ENCODE data around the gene FAM210A. TPM values are rescaled to one million over a fixed set of nuclear protein-coding genes. Genes with fewer than 3 reads are reported as not detected.

Gene FAM210A
- polyA plus RNA-seq, 2 of the 4 experiments (the other 2 are of a cell fraction), result 17.1 to 26.2 TPM

GRCh38 chr18:13716916-13717315 lies 9.4 kb downstream of the FAM210A start:
- Histone ChIP-seq H3K4me3 (no peak overlapping the region), H3K9me3 (no peaks in the 10 kb centered on the region), H3K4me1 (no peaks in the 10 kb centered on the region), H3K27ac (no peak overlapping the region), H3K4me2 (no peak overlapping the region)
- 95% methylated on average over 4 of the region's 4 CpGs for WGBS (ENCODE audit: missing lambda C conversion rate)
- TF ChIP-seq PHF8 (IDR thresholded peaks at IDR 0.05; ENCODE audit: borderline replicate concordance, low read depth) (no peak), CTCF (IDR thresholded peaks at IDR 0.05) (no peak), SREBF2 (IDR thresholded peaks at IDR 0.05) (no peak), HOXB13 (CRISPR knock-in tag; IDR thresholded peaks at IDR 0.05; ENCODE audit: low read depth) (no peak)
- FAIRE-seq, result no peak
- ChIA-PET CTCF (no interaction called here), POLR2A (no interaction called here)
- ATAC-seq, result no peak
- DNase-seq (ENCODE audit: low read depth in 1 of 2, low spot score in 1 of 2), result no peak

DNA sequence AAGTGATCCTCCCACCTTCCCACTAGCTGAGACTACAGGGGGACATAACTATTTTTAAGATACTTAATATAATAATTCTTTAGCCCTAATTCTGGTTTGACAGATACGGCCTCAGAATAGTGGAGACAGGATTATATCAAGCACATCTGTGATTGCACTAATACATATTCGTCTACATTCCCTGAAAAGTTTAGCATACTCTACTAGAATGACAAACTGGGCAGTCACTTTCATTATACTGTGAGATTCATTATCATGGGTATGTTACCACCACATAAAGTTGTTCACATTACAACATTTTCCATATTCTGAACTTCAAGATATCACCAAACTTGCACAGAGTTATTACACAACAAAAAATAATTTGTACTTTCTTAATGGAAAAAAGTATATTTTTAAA lies 11.0 kb downstream of the FAM210A start:
- POLR2A ChIA-PET, result no interaction called here
- H3K4me1 ChIP-seq, result no peaks in the 10 kb centered on the region
- FAIRE-seq, result no peak
- no peak for ATAC-seq
- CTCF ChIA-PET, result no interaction called here
- 86% methylated on average over 2 of the region's 2 CpGs for WGBS (ENCODE audit: missing lambda C conversion rate)
- DNase-seq (ENCODE audit: low read depth in 1 of 2, low spot score in 1 of 2), result no peak
- TF ChIP-seq ZSCAN20 (CRISPR knock-in tag; IDR thresholded peaks at IDR 0.05), result no peak
- TF ChIP-seq RFX5 (IDR thresholded peaks at IDR 0.05), result no peak
- no peak for TF ChIP-seq FOXS1 (CRISPR knock-in tag; IDR thresholded peaks at IDR 0.05)
- TF ChIP-seq RAD21 (conservative IDR thresholded peaks at IDR 0.05 in 1 of 2, IDR thresholded peaks at IDR 0.05 in 1 of 2), result no peak
- TF ChIP-seq KDM1A (IDR thresholded peaks at IDR 0.05; ENCODE audit: low read depth), result no peak
- no peak for TF ChIP-seq ESRRA (IDR thresholded peaks at IDR 0.05; ENCODE audit: borderline replicate concordance, low read length)
- TF ChIP-seq, protein P1, sequence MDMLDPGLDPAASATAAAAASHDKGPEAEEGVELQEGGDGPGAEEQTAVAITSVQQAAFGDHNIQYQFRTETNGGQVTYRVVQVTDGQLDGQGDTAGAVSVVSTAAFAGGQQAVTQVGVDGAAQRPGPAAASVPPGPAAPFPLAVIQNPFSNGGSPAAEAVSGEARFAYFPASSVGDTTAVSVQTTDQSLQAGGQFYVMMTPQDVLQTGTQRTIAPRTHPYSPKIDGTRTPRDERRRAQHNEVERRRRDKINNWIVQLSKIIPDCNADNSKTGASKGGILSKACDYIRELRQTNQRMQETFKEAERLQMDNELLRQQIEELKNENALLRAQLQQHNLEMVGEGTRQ (IDR thresholded peaks at IDR 0.05), result no peak
- no peak for TF ChIP-seq GATA3 (IDR thresholded peaks at IDR 0.05; ENCODE audit: borderline replicate concordance)
- TF ChIP-seq HEYL (CRISPR knock-in tag; IDR thresholded peaks at IDR 0.05), result no peak
- no peak for TF ChIP-seq HMGXB4 (CRISPR knock-in tag; IDR thresholded peaks at IDR 0.05; ENCODE audit: borderline replicate concordance)
- no peak for TF ChIP-seq HOXB5 (CRISPR knock-in tag; IDR thresholded peaks at IDR 0.05)
- TF ChIP-seq CHD4 (IDR thresholded peaks at IDR 0.05; ENCODE audit: borderline replicate concordance), result no peak
- no peak for TF ChIP-seq NFE2L2 (conservative IDR thresholded peaks at IDR 0.05; ENCODE audit: low read length)
- TF ChIP-seq RARB (CRISPR knock-in tag; IDR thresholded peaks at IDR 0.05), result no peak
- TF ChIP-seq MAZ (IDR thresholded peaks at IDR 0.05; ENCODE audit: borderline replicate concordance, low read depth, low read length), result no peak
- TF ChIP-seq ZFP36 (IDR thresholded peaks at IDR 0.05; ENCODE audit: borderline replicate concordance, partially characterized antibody), result no peak
- no peak for TF ChIP-seq ZNF302 (CRISPR knock-in tag; IDR thresholded peaks at IDR 0.05)
- H3K4me3 ChIP-seq, result no peak overlapping the region
- H3K27ac ChIP-seq, result no peak overlapping the region
- H3K4me2 ChIP-seq, result no peak overlapping the region
- no peaks in the 10 kb centered on the region for H3K9me3 ChIP-seq
